ENCODE results near the gene AVPI1. TPM values are rescaled to one million over a fixed set of nuclear protein-coding genes. Genes with fewer than 3 reads are reported as not detected.

Gene AVPI1, protein sequence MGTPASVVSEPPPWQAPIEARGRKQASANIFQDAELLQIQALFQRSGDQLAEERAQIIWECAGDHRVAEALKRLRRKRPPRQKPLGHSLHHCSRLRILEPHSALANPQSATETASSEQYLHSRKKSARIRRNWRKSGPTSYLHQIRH
- total RNA-seq, result 1.1 TPM

DNA sequence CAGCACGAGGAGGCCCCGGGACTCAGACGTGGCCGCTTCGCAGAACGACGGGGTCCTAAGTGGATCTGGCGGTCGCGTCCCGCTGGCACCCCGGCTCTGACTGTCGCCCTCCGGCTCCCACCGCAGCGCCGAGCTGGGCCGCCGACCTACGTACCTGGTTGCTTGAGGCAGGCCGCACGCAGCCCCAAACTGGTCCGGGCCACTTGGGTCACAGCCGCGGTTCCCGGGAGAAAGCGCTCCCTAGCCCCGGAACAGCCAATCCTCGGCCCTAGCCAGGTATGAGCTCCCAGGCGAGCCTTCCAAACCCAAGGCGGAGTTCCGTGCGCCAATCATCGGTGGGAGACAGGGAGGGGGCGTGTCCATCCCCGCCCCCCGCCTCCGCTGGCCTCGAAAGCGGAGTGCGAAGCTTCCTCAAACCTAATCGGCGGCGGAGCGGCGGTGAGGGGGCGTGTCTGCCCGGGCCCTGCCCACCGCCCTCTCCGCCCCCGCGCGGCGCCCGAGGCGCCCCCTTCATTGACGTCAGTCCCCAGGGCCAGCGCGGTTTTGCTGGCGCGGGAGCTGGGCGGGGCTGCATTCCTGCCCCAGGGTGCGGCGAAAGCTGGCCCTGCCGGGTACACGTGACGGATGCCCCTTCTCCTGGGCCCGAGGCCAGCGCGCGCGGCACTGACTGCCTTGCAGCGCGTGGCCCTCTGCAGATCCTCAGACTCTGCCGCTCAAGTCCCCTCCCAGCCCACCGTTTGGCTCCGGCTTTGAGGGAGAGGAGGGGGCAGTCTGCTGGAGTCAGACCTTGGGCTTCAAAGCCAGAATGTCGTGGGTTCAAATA is at the start of gene AVPI1:
Gene AVPI1 (minus strand): TSS at position 280 of the 823 bp plus-strand sequence. CDS start 7,336 bp downstream, outside the sequence.
- DNase-seq, result peak; percentile 94

DNA sequence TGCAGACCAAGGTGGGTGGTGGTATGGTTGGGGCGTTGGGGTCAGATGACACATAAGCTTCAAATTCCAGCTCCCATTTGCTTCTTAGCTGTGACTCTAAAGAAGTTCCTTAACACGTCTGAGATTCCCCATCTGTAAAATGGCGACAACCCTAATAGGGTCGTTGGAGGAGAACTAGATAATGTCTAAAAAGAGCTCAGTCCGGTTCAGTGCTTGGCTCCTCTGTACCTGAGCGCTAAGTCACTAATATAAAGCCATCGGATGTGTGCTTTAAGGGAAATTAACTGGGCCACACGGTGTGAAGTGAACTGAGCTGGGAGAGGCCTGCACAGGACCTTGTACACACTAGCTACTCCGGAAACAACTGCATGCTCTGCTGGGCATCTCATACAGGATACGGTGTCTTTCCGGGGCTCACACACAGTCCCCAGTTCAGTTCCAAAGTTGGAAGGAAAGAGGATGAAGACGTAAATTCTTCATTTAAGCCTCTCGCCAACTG is 49.4 kb upstream of the AVPI1 start:
- DNase-seq, result no peak

DNA sequence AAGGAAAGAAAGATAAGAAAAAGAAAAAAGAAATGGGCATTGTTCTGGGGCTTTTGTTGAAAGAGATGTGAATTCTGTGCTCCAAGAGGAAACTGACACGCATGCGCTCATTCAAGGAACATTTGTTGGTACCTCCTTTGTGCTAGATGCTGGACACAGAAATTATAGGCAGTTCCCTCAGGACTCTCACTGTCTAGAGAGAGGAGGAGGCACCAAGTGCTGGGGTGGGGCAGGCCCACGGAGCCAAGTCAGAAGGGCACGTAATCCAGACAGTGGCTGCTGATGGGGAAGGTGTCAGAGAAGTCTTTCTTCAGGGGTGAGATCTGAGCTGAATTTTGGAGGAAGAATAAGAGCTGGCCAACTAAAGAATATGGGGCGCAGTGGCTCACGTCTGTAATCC is 47.0 kb upstream of the AVPI1 start:
- DNase-seq, result no peak

DNA sequence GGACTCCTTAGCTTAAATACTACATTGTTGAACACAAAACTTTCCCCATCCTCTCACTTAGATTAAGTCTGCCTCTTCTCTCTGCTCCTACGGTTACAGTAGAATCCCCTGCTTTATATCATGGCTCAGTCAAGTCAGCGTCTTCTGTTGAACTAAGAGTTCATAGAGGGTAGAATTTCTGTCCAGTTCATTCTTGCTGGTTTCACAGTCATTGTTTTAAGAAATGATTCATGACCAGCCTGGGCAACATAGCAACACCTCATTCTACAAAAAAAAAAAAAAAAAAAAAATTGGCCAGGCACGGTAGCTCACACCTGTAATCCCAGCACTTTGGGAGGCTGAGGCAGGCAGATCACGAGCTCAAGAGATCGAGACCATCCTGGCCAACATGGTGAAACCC is 46.2 kb upstream of the AVPI1 start:
- DNase-seq, result no peak

DNA sequence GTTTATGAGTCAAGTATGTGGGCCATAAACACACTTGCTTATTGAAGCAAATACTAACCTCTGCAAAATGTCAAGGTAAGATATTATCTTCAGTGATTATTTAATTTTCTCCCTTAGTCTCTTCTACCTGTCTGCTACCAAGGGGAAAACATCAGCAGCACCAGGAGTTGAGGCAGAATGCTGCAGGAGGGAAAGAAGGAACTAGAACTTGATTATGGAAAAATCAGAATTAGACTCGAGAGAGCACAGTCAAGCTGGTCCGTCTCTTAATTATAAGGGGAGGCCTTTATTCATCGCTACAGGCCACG is 45.0 kb upstream of the AVPI1 start:
- no peak for DNase-seq

DNA sequence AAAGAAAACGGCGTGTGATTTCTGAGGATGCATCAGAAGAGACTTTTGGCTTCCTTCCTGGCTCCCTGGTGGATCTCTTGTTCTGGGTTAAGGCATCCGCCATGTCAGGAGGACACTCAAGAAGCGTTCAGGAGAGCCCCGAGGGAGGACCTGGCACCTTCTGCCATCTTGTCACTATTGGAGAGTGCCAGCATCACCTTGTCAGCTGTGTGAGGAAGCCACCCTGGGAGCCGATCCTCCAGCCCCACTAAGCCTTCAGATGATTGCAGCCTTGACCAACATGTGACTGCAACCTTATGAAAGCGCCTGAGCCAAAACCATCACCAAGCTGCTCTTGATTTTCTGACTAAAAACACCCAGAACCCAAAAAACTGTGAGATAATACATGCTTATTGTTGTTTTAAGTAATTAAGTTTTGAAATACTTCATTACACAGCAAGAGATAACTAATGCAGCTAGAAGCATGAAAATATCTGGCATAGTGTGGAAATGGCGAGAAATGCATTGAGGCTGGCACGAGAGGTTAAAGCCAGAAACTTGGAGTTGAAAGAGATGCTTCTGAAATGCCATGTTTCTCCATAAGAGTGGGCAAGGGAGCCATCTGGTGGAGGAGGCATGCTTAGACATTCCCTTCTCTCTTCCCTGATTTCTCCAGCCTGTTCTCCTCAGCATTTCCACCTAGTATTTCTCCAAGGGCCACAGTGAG is 44.5 kb upstream of the AVPI1 start:
- peak; percentile 51 for DNase-seq

DNA sequence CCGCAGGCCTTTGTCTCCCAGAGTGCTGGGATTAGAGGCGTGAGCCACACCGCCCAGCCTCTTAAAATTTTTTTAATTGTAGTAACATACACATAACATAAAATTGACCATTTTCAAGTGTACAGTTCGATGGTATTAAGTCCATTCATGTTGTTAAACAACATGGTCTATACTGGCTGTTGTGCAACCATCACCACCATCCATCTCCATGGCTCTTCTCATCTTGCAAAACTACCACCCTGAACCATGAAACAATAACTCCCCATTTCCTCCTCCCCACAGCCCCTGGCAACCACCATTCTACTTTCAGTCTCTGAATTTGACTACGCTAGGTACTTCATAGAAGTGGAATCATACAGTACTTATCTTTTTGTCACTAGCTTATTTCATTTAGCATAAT is 42.0 kb upstream of the AVPI1 start:
- no peak for DNase-seq

DNA sequence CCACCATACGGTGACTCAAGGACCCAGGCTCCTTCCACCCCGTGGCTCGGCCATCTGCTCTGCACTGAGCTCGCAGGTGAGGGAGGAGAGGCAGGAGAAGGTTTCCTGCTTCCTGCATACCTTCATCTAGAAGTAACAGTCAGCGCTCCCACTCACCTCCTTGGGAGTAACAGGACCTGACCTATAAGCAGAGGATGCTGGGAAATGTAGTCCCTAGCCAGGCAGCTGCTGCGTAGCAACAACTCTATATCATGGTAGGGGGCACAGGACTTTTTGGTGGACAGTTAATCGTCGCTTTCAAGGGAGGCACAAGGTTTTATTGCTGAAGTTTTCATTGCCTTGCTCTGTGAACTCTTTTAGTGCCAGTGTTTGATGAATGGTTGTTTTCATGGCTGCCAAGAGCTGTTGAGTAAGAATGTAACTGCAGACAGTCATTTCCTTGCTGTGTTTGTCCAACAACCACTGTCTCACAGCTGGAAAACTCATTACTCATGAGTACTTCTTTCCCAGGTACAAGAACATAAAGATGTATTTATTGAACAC is 39.7 kb upstream of the AVPI1 start:
- DNase-seq, result no peak

DNA sequence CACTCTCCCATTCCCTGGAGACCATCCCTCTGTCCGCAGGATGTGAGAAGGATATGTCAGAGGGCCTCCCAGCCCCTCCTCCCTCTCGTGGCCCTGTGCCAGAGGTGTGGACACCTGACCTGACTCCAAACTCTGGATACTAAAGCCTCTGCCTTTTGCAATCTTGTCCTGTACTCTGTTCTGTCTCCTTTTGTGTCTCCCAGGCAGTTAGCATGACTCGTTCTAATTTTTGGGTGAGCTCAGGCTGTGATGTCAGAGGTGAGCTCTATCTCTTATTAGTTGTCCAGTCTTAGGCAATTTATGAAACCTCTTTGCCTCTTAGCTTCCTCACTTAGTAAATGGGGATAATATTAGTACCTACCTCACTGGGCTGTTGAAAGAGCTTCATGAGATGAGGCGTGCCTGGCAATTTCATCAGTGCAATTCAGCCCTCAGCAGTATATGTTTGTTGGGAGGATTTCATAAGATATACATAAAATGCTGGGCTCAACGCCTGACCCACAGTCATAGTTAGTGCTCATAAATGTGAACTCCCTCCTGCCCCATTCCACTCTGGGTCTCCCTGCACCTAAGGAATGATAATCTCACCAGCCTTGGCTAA is 37.4 kb upstream of the AVPI1 start:
- DNase-seq, result no peak

DNA sequence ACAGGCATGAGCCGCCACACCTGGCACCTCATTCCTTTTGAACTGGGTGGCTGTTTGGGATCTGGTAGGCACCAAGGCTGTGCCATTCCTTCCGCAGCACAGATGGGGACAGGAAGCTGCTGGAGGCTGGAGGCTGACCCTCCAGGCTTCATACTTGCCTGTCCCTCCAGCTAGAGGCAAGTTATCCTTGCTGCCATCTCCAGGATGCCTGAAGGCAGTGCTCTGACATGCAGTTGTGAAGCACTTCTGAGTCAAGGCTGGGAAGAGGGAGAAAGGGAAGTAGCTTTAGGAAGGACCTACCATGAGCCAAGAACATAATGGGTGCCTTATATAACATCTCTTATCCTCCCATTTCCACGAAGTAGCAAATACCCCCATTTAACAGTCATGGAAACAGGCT is 36.0 kb upstream of the AVPI1 start:
- DNase-seq, result no peak

DNA sequence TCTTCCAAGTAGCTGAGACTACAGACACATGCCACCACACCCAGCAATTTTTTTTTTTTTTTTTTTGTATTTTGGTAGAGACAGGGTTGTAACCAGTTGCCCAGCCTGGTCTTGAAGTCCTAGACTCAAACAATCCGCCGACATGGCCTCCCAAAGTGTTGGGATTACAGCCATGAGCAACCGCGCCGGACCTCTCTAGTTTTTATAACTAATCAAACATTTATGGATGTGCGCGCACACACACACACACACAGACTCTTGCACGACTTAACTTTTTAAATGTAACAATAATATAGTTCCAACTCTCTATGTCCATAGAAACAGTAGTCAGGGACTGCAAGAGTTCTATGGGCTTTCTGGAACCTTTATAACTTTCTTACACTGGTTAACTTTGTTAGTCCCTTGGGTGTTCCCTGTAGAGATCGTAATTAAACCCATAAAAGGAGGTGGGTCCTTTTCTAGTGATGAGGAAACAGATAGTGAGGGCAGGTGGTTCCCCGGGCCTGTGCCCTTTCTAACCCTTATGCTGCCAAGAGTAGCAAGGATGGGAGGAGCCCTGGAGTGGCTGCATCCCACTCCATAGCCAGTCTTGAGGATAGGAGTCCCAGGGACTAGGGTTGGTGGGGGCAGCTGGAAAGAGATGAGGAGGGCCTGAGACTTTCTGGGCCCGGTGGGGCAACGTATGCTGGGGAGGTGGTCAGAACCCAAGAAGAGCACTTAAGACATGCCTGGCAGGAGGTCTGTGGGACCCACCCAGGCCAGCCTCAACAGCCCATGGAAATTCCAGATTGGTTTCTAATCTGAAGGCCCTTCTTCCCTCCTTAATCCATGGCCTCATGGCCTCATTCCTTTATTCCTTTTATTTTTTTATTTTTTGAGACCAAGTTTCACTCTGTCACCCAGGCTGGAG is 35.1 kb upstream of the AVPI1 start:
- DNase-seq, result no peak

DNA sequence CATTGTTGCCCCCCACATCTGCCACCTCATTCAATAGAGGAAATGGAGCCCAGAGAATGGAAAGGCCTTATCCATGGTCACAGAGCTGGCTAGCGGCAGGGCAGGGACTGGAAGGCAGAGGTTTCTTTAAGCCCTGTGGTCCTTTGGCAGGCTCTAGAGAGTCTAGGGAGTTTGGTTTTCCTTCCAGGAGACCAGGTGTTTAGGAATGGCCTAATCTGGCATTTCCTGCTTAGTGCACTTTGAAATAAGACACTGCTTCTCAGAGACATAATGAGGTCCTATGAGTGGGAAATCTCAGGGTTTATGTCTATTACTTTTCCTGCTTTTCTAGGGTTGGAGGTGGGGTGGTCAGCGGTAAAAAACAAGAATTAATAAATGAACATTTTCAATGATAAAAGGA is 32.6 kb upstream of the AVPI1 start:
- DNase-seq, result no peak

DNA sequence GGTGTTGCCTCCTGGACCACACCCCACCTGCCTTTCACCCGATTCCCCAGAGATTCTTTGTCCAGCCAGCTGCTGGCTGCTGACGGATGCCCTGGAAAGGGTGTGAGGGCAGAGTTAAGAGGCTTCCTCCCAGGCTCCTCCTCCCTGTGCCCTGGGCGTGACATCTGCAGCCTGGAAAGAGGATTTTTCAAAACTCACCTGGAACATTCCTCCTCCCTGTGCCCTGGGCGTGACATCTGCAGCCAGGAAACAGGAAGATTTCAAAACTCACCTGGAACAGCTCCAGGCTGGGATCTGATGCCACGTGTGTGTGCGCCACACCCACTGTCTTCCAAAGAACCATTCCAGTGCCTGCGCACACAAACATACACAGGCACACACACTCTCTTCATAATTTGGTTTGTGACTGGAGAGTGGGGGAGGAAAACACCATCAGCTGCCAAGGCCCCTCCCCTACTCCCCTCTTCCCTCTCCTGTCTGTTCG is 31.7 kb upstream of the AVPI1 start:
- no peak for DNase-seq

DNA sequence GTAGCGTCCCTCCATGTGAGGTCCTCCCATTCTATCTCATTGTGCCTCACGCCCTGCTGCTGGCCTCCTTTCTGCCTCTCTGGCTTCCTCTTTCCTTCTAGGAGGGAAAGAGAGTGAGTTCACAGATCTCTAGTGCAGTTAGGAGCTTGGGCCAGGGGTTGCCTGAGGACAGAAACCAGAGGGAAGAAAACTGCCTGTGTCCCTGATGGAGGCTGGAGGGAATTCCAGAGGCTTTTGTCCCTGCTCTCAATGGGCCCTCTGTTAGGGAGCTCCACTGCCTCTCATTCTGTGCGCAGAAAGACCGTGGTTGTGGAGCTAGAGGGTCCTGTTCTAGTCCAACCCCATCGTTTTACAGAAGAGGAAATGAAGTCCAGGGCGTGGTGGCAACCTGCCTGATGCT is 31.1 kb upstream of the AVPI1 start:
- peak; percentile 14 for DNase-seq

DNA sequence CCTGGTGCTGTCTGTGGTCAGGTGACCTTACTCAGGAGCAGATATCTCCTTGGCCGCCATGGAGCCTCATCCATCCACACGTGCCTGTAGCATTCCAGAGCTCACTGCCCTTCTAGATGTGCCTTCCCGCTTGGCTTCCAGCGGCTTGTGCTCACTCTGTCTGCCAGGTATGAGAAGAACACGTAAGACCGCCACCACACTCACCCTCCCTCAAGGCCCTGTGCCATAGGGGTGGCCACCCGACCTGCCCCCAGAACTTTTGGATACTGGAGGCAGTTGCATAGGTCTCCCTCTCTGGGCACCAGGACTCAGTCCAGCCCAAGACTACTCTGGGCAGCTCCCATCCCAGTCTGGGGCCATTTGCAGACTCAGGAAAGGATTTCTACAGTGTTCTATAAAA is 30.6 kb upstream of the AVPI1 start:
- DNase-seq, result no peak

DNA sequence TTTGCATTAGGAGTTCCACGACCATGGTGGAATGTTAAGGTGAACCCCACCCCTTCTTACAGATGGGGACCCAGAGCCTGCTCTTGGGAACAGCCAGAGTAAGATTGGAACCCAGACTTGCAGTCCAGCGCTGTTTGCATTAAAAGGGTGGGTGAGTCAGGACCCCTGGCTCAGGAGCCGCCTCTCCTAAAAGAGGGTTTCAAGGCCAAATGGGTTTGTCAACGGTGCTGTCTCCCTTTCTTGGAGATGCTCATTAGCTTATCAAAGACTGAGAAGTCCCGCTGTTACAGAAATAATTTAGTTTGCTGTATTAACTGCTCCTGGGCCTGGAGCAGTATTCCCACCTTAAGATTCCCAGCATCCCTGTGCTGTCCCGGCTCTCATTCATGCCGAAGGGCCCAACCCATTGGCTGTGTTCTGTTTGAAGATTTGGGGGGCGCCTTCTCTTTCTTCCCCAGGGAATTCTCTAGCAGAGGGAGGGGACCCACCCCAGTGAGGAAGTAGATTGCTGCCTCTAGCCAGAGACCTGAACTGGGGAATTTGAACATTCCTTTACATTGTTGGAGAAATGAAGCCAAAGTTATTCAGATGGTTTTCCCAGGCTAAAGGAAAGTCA is 28.3 kb upstream of the AVPI1 start:
- DNase-seq, result no peak

DNA sequence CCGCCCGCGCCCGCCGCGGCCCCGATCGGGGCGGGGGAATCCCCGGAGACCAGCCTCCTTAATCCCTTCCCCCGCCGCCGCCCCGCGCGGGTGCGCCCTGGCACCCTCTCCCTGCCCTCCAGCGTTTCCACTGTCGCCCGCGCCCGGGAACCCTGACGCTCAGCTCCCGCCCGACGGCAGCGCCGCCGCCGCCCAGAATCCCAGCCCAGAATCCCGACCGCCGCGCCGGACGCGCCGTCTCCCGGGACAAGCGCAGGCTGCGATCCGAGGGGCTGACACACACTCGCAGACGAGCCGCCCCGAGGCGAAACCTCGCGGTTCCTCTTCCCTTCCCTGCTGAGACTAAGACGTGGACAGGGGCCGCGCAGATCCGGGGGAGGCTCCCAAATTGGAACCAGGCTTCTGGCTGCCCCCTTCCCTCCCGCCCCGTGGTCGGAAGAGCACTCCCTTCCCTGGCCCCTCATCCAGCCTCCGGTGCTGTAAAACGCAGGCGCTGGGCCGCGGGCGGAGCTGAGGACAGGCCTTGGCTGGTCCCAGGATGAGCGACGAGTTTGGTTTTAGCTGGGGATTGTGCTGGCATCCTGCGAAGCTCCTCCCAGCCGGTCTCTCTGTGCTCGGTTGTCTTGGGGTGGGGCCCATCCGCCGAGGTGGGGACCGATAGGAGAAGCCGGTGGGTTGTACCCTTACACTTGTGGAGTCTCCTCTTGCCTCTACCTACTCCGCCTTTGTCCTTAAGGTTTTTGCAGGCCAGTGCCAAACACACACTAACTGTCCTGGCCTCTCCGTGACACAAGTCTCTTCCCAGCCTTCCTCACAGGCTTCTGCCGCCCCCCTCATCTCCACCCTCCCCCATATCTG is 27.6 kb upstream of the AVPI1 start:
- no peak for DNase-seq

DNA sequence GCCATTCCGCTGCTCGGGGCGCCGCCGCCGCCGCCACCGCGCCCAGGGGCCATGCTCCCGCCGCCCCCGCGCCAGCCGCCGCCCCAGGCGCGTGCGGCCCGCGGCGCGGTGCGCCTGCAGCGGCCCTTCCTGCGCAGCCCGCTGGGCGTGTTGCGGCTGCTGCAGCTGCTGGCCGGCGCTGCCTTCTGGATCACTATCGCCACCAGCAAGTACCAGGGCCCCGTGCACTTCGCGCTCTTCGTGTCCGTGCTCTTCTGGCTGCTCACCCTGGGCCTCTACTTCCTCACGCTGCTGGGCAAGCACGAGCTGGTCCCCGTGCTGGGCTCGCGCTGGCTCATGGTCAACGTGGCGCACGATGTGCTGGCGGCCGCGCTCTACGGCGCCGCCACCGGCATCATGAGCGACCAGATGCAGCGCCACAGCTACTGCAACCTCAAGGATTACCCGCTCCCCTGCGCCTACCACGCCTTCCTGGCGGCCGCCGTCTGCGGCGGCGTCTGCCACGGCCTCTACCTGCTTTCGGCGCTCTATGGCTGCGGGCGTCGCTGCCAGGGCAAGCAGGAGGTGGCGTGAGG is 26.9 kb upstream of the AVPI1 start:
- DNase-seq, result peak; percentile 70

DNA sequence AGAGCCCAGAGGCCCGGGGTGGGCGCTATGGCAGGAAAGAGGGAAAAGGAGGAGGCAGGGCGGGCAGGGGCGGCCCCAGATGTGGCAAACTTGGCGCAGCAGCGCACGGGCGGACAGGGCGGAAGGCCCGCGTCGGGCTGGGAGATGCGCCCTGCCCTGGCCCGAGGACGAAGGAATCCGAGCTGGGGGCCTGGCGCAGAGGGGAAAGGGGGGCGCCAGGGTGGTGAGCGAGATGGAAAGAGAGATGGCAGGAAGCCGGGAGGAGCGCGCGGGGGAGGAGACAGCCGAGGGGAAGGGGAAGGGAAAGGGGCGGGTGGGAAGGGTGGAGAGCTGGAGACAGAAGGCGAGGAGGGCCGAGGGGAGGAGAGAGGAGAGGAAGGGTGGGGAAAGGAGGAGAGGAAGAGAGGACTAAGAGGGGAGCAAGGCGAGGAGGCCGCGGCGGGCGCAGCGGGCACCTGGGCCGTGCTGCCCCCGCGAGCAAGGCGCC is 26.3 kb upstream of the AVPI1 start, which contains the start of gene MARVELD1:
Gene MARVELD1 (plus strand): TSS at position 392 of the 487 bp plus-strand sequence. CDS start 147 bp downstream, outside the sequence.
- no peak for DNase-seq
